CD4-positive, alpha-beta T cell treated with Interferon gamma for 1 hour (primary cell): ENCODE data around the gene ENOX1.
"Not testable (repeated sequence)": the region's sequence is repeated elsewhere in the genome, so short reads cannot be mapped to it uniquely, and the experiment has no call there.

Experiments
- DNase-seq: peaks from one replicate; pipeline ENCODE4 v3.0.0-alpha.2; 2020

ENOX1 gene

GRCh38 chr13:43180036-43180660 is 606.6 kb downstream of the ENOX1 start:
- no peak for DNase-seq

GRCh38 chr13:43171489-43171888 is 615.3 kb downstream of the ENOX1 start:
- DNase-seq = no peak

- no peak for DNase-seq
Measured at GRCh38 chr13:43170506-43170905, 616.3 kb downstream of the ENOX1 start.

- not testable (repeated sequence) for DNase-seq
Measured at GRCh38 chr13:43168434-43168833, 618.3 kb downstream of the ENOX1 start.

GRCh38 chr13:43167731-43168130 is 619.0 kb downstream of the ENOX1 start:
- no peak for DNase-seq

GRCh38 chr13:43166644-43167457 is 619.9 kb downstream of the ENOX1 start:
- DNase-seq = no peak
